AG04450 (cell line): Measurements from ENCODE around the gene IDI1. TPM values are rescaled to one million over a fixed set of nuclear protein-coding genes. Genes with fewer than 3 reads are reported as not detected.

Experiments used
- CTCF ChIA-PET: fragments of 300-600, 350-600 bp; formaldehyde crosslinking; extraction: SDS; loops from one replicate; lab custom pipeline; 2022; ENCODE audit warnings: antibody characterized with exemption, inconsistent platforms; lab: Charles Lee
- POLR2A ChIA-PET: fragments of 350-600 bp; formaldehyde crosslinking; extraction: SDS; loops from one replicate; lab custom pipeline; 2021; ENCODE audit warnings: antibody characterized with exemption, inconsistent platforms; lab: Yijun Ruan, JAX
- DNase-seq: peaks from one replicate; pipeline ENCODE4 v3.0.0-alpha.2; 2011; ENCODE audit warnings: low read depth, low spot score
- H3K27ac ChIP-seq: one replicate; pipeline ENCODE4 v1.5.1; 2012; ENCODE audit warnings: low read depth, low read length, control low read depth
- H3K27me3 ChIP-seq: one replicate; pipeline ENCODE4 v1.6.0; 2012; ENCODE audit warnings: low read length; ENCODE audit not compliant: control insufficient read depth, insufficient read depth
- H3K4me3 ChIP-seq: 2 replicates; pipeline ENCODE4 v1.5.1; 2011; ENCODE audit warnings: mild to moderate bottlenecking, low read depth, low read length, control low read depth
- H3K9me3 ChIP-seq: 2 replicates; pipeline ENCODE4 v1.5.1; 2012; ENCODE audit warnings: low read length; ENCODE audit not compliant: control insufficient read depth, insufficient read depth
- CTCF ChIP-seq: IDR thresholded peaks from 2 replicates; pipeline ENCODE4 v1.5.1; 2011; ENCODE audit warnings: low read depth, low read length, control low read depth, inconsistent platforms
- polyA plus RNA-seq: library from polyadenylated mRNA; depleted of rRNA; stranded (reverse); fragments of >200 nt; gene quantifications from 2 replicates; pipeline ENCODE4 v1.2.3, GENCODE V29; 2011

Gene IDI1
- polyA plus RNA-seq, 1 experiment = 37.6 TPM

- H3K27ac ChIP-seq = no peak overlapping the region
- no peak overlapping the region for H3K4me3 ChIP-seq
- ChIA-PET CTCF (no interaction called here), POLR2A (no interaction called here)
- DNase-seq = no peak
- H3K27me3 ChIP-seq = no peaks in the 10 kb centered on the region
- no peak for TF ChIP-seq CTCF
- no peaks in the 10 kb centered on the region; the same call in 1 of the 2 replicates for H3K9me3 ChIP-seq
Observed at GRCh38 chr10:1026578-1026977, 22.3 kb downstream of the IDI1 start.

DNA sequence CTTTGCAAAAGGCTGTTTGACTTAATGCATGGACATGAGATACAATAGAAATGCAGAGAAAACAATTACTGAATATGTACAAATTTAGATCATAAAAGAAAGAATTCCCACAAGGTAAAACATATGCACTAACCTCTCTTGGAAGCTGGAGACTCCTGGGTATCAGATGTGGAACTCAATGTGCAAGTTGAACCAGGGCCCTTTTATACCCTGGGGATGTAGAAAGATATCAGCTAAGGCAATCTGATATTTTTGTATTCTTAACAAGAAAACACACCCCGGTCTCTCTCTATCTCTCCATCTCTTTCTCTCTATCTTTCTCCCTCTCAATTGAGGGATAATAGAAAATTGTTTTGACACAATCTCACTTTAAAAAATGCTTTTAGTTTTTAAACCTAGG, 23.2 kb downstream of the IDI1 start, which contains the start of gene IDI2:
Gene IDI2, minus strand, starts transcription at position 177 of the 400 bp plus-strand sequence. CDS start 1,136 bp downstream, outside the sequence.
- ChIA-PET CTCF (no interaction called here), POLR2A (no interaction called here)
- no peak for TF ChIP-seq CTCF

DNA sequence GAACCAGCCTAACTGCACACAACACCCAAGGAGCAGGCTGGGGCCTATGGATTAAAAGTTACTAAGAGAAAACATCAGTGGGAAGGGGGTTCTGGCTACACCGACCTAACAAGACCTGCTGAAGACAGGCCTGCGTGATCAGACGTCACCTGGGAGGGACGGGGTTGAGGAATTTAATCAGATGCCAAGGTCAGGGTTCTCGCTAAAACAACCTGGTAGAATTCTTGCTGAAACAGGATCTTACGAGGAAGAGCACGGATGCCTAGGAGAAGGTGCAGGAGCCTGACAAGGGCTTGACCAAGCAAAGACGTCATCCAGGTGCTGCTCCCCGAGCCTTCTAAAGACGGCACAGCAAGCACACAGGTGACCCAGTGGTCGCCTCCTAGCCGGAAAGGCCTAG, 24.8 kb downstream of the IDI1 start:
- no peak for TF ChIP-seq CTCF
- no peaks in the 10 kb centered on the region; the same call in 1 of the 2 replicates for H3K9me3 ChIP-seq
- POLR2A ChIA-PET = no interaction called here

More for the DNA sequence above, 23.2 kb downstream of the IDI1 start, which contains the start of gene IDI2:
- DNase-seq = no peak
- no peak within 1 kb of the TSS for H3K4me3 ChIP-seq
- H3K27me3 ChIP-seq = no peaks in the 10 kb centered on the region
- H3K27ac ChIP-seq = no peak within 1 kb of the TSS
- H3K9me3 ChIP-seq = no peaks in the 10 kb centered on the region; the same call in 1 of the 2 replicates

DNA sequence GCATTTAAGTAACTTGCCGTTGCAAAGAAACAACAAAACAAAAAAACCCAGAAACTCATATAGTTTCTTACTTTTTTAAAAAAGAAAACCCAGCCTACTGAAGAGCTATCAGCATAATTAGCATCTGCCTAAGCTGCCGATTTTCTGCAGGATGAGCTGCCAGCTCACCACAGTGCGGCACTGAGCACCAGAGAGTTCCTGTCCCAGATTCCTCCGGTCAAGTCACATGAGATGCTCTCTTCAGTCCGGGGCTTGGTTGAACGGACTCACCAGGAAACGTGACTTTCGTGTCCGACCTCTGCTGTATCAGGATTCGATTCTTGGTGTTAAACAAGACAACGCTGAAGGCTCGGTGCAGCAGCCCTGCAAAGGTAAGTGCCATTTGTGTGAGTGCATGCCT, 26.5 kb downstream of the IDI1 start:
- no peak overlapping the region for H3K4me3 ChIP-seq
- no peak overlapping the region for H3K27ac ChIP-seq
- no peaks in the 10 kb centered on the region; the same call in 1 of the 2 replicates for H3K9me3 ChIP-seq
- DNase-seq = no peak
- no peak for TF ChIP-seq CTCF
- POLR2A ChIA-PET = no interaction called here
- CTCF ChIA-PET = no interaction called here
- H3K27me3 ChIP-seq = no peaks in the 10 kb centered on the region

More for the DNA sequence above, 24.8 kb downstream of the IDI1 start:
- DNase-seq = no peak
- Histone ChIP-seq H3K27ac (no peak overlapping the region), H3K4me3 (no peak overlapping the region), H3K27me3 (no peaks in the 10 kb centered on the region)
- CTCF ChIA-PET = no interaction called here

DNA sequence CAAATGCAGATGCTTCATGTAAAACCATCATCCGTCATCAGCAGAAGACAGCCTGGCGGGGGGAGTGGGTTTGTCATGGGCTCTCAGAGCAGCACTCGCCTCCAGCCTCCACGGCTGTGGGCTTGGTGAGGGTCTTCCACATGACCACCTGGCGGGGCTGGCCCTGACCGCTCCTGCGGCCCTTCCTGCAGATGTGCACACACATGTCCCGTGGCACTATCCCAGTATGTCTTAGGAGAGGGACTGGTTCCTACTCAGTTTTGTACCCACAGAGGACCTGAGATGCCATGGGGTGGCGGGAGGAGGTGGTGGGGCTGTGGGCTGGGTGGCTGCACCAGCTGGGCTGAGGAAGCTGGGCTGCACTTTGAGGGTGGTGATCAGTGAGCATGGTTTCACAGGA, 28.0 kb downstream of the IDI1 start:
- no peaks in the 10 kb centered on the region; the same call in 1 of the 2 replicates for H3K9me3 ChIP-seq
- H3K27me3 ChIP-seq = no peaks in the 10 kb centered on the region
- DNase-seq = no peak
- TF ChIP-seq CTCF = no peak
- POLR2A ChIA-PET = no interaction called here
- H3K4me3 ChIP-seq = no peak overlapping the region
- H3K27ac ChIP-seq = no peak overlapping the region
- CTCF ChIA-PET = no interaction called here
